HG02571 (cell line): Measurements from ENCODE around the gene SH3RF3.

Experiments used
- ATAC-seq: cut with Tn5 transposase; IDR thresholded peaks from one replicate; pipeline ENCODE4 v1.9.1; 2021; ENCODE audit warnings: mild to moderate bottlenecking, moderate library complexity; ENCODE audit not compliant: unreplicated experiment

Gene SH3RF3

GRCh38 chr2:109137616-109138015 is 8.6 kb downstream of the SH3RF3 start:
- no peak for ATAC-seq

DNA sequence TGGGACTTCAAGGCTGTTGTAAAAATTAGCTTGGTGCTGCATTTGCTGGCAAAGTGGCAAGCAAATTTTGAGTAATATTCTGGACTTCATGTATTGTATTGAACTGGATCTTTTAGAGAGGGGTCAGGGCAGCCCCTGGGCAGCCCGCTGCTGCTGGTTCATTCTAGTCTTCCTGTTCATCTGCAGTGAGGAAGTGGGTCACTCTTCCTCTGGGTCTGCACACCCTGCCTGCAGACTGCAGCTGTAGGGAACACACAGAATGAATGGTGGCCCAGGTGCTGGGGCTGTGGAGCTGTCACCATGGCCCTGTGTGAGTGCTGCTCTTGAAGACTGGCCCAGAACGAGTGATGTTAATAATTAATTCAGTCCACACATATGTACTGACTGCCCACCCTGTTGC is 9.4 kb downstream of the SH3RF3 start:
- ATAC-seq, result no peak

- no peak for ATAC-seq
Observed at GRCh38 chr2:109139002-109139401, 10.0 kb downstream of the SH3RF3 start.

- ATAC-seq, result no peak
Observed at GRCh38 chr2:109139865-109140396, 10.9 kb downstream of the SH3RF3 start.

GRCh38 chr2:109141006-109141600 is 12.1 kb downstream of the SH3RF3 start:
- ATAC-seq, result no peak

GRCh38 chr2:109141727-109142283 is 12.8 kb downstream of the SH3RF3 start:
- no peak for ATAC-seq

- ATAC-seq, result no peak
Observed at GRCh38 chr2:109142416-109143210, 13.6 kb downstream of the SH3RF3 start.

DNA sequence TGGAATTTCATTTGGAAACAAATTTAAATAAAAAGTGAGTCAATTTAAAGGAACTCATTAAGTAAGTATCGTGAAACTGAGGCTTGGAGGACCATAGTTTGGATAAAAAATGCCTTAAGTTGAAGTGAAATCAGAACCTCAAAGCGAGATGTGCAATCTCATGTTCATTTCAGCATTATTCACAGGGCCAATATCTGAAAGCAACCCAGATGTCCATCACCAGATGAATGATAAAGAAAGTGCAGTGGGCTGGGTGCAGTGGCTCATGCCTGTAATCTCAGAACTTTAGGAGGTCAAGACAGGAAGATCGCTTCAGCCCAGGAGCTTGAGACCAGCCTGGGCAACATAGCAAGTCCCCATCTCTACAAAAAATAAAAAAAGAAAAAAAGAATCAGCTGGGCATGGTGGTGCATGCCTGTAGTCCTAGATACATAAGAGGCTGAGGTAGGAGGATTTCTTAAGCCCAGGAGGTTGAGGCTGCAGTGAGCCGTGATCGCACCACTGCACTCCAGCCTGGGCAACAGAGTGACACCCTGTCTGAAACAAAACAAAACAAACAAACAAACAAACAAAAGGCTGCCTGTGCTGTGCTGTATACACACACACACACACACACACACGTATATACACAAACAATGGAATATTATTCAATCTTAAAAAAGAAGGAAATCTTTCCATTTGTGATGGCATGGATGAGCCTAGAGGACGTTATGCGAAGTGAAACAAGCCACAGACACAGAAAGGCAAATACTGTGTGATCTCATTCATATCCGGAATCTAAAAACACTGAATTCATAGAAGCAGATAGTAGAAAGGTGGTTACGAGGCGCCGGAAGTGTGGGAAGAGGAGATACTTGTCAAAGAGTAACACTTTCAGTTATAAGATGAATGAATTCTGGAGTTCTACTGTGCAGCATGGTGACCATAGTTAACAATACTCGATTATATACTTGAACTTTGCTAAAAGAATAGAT is 14.5 kb downstream of the SH3RF3 start:
- ATAC-seq, result peak; percentile 84

DNA sequence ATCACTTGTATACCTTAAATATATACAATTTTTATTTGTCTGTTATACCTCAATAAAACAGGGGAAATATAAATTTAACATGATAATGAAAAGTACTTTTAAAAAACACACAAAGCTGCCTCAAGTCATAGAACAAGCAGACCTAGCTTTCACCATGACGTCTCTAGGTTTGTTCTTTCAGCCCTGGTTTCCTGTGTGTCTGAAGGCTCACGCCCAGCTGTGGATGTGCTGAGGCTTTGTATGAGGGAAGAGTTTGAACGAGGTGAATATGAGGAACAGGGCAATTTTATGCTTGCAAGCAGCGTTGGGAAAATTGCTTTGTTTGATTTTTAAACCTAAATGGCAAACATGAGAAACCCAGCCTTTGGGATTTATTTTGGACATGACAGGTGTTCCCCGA is 15.3 kb downstream of the SH3RF3 start:
- ATAC-seq, result no peak

GRCh38 chr2:109144721-109145120 is 15.7 kb downstream of the SH3RF3 start:
- no peak for ATAC-seq

- ATAC-seq, result no peak
Observed at GRCh38 chr2:109145286-109145685, 16.3 kb downstream of the SH3RF3 start.

DNA sequence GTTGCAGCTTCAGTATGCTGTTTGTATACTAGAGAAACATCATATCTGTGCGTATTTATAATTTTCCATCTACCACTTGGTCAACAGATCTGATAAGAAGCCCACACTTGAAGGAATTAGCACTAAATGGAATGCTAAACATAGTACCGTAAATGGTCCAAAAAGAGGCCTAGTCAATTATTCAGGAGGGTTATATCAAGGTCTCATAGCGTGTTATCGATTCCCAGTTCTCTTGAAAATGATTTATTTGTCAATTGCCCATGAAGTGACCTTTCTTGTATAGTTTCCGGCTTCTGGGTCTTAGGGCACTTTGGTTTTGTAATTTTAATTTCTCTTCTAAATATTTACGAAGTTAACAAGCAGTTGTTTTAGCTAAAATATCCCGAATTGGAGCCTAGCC is 18.4 kb downstream of the SH3RF3 start:
- ATAC-seq, result no peak

GRCh38 chr2:109148117-109148746 is 19.2 kb downstream of the SH3RF3 start:
- no peak for ATAC-seq

GRCh38 chr2:109148991-109149645 is 20.1 kb downstream of the SH3RF3 start:
- ATAC-seq, result no peak

DNA sequence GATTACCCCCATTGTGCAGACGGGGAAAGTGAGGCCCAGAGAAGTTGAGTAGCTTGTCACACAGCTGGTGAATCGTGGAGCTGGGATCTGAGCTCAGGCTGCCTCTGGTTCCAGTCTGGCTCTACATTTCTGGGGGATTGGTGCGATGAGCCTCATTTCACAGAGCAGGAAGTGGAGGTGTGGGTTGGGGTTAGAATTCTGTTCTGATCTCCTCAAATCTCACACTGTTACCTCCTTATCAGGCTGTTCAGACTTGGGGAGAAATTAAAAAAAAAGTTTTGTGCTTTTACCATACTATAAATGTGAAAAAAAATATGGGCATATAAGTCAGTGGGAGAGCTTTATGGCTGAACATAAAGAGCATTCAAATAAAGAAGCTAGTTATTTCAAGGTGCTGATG is 21.6 kb downstream of the SH3RF3 start:
- ATAC-seq, result no peak

DNA sequence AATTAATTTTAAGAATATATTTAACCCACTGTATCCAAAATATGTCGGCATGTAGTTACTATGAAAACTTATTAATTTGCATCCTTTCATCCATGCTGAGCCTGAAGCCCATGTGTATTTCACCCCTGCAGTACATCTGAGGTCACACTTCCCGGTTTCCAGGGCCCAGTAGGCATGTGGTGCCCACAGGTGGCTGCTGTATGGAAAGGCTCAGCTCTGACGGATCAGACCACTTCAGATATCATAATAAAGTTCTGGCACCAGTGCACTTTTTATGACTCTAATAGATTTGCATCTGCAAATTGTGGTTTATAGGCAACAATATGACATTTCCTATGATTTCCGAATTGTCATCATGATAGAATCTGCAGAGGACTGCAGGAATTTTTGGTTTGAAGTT is 22.5 kb downstream of the SH3RF3 start:
- ATAC-seq, result no peak

- no peak for ATAC-seq
Observed at GRCh38 chr2:109153005-109153784, 24.2 kb downstream of the SH3RF3 start.

GRCh38 chr2:109153807-109154206 is 24.8 kb downstream of the SH3RF3 start:
- no peak for ATAC-seq

DNA sequence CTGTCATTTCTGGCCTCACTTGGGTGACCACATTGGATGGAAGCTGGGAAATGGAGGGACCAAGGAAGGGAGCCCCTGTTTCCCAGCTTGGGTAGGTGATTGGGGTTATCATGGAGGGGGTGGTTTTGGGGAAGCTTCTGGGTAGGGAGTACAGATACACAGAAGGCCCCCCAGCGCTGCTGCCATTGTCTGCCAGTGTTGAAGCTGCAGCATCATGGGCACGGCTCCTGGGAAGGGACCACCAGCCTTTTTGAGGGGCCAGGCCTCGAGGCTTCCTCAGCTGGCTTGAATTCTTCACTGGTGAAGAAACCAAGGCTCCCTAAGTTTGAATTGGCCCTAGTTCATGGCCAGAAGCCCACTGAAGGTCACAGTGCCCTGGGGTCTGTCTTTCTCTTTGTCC is 25.2 kb downstream of the SH3RF3 start:
- no peak for ATAC-seq
